Stomach smooth muscle (tissue), 2 donors: ENCODE results near the gene TMEM184B.
"Not testable (repeated sequence)": the region's sequence is repeated elsewhere in the genome, so short reads cannot be mapped to it uniquely, and the experiment has no call there.

ENCODE experiments used
- H3K27ac ChIP-seq: one replicate; pipeline ENCODE4 v1.7.0; 2013; ENCODE audit warnings: mild to moderate bottlenecking, low read length, inconsistent platforms
- H3K27me3 ChIP-seq, 2 donors: one replicate each; pipeline ENCODE4 v1.7.0; 2013; ENCODE audit warnings: low read length in 2 of 2; ENCODE audit not compliant: insufficient read depth in 2 of 2, control insufficient read depth in 1 of 2
- H3K36me3 ChIP-seq, 2 donors: one replicate each; pipeline ENCODE4 v1.7.0; 2013; ENCODE audit warnings: low read length in 2 of 2; ENCODE audit not compliant: control insufficient read depth in 2 of 2, insufficient read depth in 2 of 2
- H3K4me1 ChIP-seq: one replicate; pipeline ENCODE4 v1.7.0; 2013; ENCODE audit warnings: low read length; ENCODE audit not compliant: control insufficient read depth, insufficient read depth
- H3K4me3 ChIP-seq, 2 donors: one replicate each; pipeline ENCODE4 v1.7.0; 2013; ENCODE audit warnings: low read length in 2 of 2
- H3K9ac ChIP-seq, 2 donors: one replicate each; pipeline ENCODE4 v1.7.0; 2013; ENCODE audit warnings: low read length in 2 of 2, mild to moderate bottlenecking in 1 of 2
- H3K9me3 ChIP-seq, 2 donors: one replicate each; pipeline ENCODE4 v1.7.0; 2013; ENCODE audit warnings: low read length in 2 of 2; ENCODE audit not compliant: control insufficient read depth in 2 of 2
- donor health status: healthy.
- donor health status: Pancreatic carcinoma.

Gene TMEM184B

DNA sequence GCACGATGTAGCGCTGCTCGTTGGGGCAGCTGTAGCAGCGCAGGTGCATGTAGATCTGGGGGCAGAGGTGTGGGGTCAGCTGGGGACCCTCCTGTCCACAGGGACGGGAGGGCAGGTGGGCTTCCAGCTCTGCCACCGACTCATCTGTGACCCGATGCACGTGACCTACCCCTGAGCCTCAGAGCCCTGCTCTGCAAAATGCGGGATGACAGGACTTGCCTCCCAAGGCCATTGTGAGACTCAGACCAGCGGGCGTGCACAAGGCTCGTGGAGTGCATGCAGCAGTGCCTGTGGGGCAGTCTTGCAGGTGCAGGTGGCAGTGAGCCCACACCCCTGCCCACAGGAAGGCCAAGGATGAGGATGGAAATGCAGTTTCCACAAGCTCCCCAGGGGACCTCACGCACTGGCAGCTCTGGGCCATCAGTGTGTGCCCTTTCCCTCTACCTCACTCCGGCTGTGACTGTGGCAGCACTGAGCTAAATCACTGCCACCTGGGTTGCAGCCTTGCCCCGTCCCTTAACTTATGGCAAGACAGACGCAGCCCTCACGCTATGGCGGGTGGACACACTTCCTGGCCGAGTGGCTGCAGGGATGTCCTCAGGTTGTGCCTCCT, 26.7 kb downstream of the TMEM184B start:
- H3K27me3 ChIP-seq = no peaks in the 10 kb centered on the region
- peaks cover 12 to 27% of the 10 kb centered on the region in 2 donors for H3K36me3 ChIP-seq
- H3K9me3 ChIP-seq = no peaks in the 10 kb centered on the region
- no peak overlapping the region for H3K4me3 ChIP-seq
- H3K9ac ChIP-seq = no peak overlapping the region
- H3K27ac ChIP-seq = no peak overlapping the region
- peaks cover 32% of the 10 kb centered on the region for H3K4me1 ChIP-seq

GRCh38 chr22:38244106-38244505, 28.7 kb downstream of the TMEM184B start:
- Histone ChIP-seq H3K4me1 (peaks cover 31% of the 10 kb centered on the region), H3K36me3 (peaks cover 12 to 27% of the 10 kb centered on the region in 2 donors), H3K9ac (no peak overlapping the region)

GRCh38 chr22:38243007-38243765, 29.6 kb downstream of the TMEM184B start:
- Histone ChIP-seq H3K4me1 (peaks cover 40% of the 10 kb centered on the region), H3K36me3 (peaks cover 12 to 27% of the 10 kb centered on the region in 2 donors)

More at GRCh38 chr22:38244106-38244505, 28.7 kb downstream of the TMEM184B start:
- Histone ChIP-seq H3K9me3 (no peaks in the 10 kb centered on the region), H3K27ac (no peak overlapping the region), H3K4me3 (no peak overlapping the region), H3K27me3 (no peaks in the 10 kb centered on the region)

DNA sequence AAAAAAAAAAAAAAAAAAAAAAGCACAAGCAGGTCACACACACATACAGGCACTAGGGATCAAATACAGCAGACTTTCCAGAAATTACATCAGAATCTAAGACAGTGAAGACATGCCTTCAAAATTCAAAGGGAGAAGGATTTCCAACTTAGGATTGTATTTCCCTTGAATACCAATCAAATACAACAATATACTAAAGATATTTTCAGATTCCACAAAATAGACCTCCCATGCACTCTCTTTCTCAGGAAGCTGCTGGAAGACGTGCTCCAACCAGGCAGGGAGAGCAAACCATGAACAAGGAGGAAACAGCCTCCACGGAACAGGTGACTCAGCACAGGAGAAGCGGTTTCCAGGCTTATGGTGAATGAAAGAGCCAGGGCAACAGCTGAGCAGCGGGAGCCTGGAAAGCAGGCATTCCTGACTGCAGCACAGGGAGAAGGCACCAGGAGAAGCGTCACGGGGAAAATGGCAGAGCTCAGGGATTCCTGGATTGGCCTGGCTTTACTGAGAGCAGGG, 32.0 kb downstream of the TMEM184B start:
- Histone ChIP-seq H3K36me3 (peaks cover 14 to 18% of the 10 kb centered on the region in 2 donors), H3K9ac (peak overlapping the region in 1 of 2 donors; percentile 10), H3K27ac (no peak overlapping the region), H3K4me3 (no peak overlapping the region), H3K4me1 (peaks cover 29% of the 10 kb centered on the region), H3K9me3 (no peaks in the 10 kb centered on the region), H3K27me3 (no peaks in the 10 kb centered on the region)

More at GRCh38 chr22:38243007-38243765, 29.6 kb downstream of the TMEM184B start:
- Histone ChIP-seq H3K27ac (no peak overlapping the region), H3K9ac (no peak overlapping the region), H3K9me3 (no peaks in the 10 kb centered on the region), H3K27me3 (no peaks in the 10 kb centered on the region), H3K4me3 (no peak overlapping the region)

- Histone ChIP-seq H3K36me3 (peaks cover 21 to 24% of the 10 kb centered on the region in 2 donors), H3K4me1 (peaks cover 29% of the 10 kb centered on the region), H3K4me3 (no peak overlapping the region), H3K27ac (peak overlapping the region; percentile 37), H3K9ac (no peak overlapping the region), H3K27me3 (no peaks in the 10 kb centered on the region), H3K9me3 (no peaks in the 10 kb centered on the region)
Measured at GRCh38 chr22:38239101-38239761, 33.6 kb downstream of the TMEM184B start.

DNA sequence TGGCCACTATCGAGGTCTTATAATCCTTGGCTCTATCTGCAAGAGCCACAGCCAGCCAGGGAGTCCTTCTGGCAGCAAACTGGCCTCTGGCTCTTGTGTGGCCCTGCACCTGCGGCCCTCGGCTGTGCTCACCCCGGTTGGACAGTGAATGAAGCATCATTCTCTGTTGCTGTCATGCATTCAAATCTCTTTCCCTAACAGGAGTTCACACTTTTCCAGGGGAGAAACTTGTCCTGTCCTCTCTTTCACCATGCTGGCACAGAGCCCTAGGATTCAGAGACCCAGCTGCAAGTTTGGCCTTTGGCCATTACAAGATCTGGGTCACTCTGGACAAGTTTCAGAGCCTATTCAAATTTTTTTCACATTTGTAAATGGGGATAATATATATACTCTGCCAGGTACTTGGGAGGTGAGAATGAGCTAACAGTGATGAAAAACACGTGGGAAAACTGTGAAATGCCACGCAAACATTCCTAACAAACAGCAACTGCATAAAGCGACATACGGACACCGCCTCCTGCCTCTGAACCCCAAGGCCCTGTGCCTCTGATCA, 34.2 kb downstream of the TMEM184B start:
- no peaks in the 10 kb centered on the region for H3K27me3 ChIP-seq
- no peak overlapping the region for H3K4me3 ChIP-seq
- H3K9ac ChIP-seq = no peak overlapping the region
- no peak overlapping the region for H3K27ac ChIP-seq
- H3K4me1 ChIP-seq = peaks cover 28% of the 10 kb centered on the region
- H3K36me3 ChIP-seq = peaks cover 18 to 22% of the 10 kb centered on the region in 2 donors
- H3K9me3 ChIP-seq = no peaks in the 10 kb centered on the region

DNA sequence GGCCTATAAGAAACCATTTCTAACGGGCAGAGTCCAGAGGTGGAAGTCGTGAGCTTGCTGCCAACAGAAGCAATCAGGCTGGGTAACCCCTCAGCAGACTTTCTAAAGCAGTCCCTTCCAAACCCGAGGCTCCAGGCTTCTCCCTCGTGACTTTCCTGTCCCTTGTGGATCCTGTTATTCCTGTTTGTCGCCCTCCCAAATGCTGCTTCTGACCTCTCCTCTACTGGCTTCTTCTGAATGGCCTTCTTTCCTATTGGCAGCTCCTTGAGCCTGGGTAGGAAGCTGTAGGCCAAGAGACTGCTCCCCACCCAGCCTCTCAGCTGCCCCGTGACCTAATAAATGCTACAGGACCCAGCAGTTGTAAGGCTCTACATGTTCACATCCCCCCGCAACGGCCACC, 36.0 kb downstream of the TMEM184B start:
- no peaks in the 10 kb centered on the region for H3K27me3 ChIP-seq
- H3K9ac ChIP-seq = no peak overlapping the region
- no peaks in the 10 kb centered on the region for H3K9me3 ChIP-seq
- no peak overlapping the region for H3K4me3 ChIP-seq
- H3K4me1 ChIP-seq = peaks cover 22% of the 10 kb centered on the region
- no peak overlapping the region for H3K27ac ChIP-seq
- peaks cover 25 to 35% of the 10 kb centered on the region in 2 donors for H3K36me3 ChIP-seq

- H3K9me3 ChIP-seq = no peaks in the 10 kb centered on the region
- peaks cover 28% of the 10 kb centered on the region for H3K4me1 ChIP-seq
- no peak overlapping the region for H3K27ac ChIP-seq
- H3K27me3 ChIP-seq = no peaks in the 10 kb centered on the region
- peaks cover 36 to 49% of the 10 kb centered on the region in 2 donors for H3K36me3 ChIP-seq
- H3K9ac ChIP-seq = no peak overlapping the region
- H3K4me3 ChIP-seq = no peak overlapping the region
Measured at GRCh38 chr22:38235240-38235850, 37.5 kb downstream of the TMEM184B start.

GRCh38 chr22:38233856-38234255, 39.0 kb downstream of the TMEM184B start:
- H3K27me3 ChIP-seq, H3K9ac ChIP-seq, H3K4me3 ChIP-seq, H3K27ac ChIP-seq, H3K9me3 ChIP-seq: not testable (repeated sequence)
- peaks cover 25% of the 10 kb centered on the region for H3K4me1 ChIP-seq
- peaks cover 38 to 51% of the 10 kb centered on the region in 2 donors for H3K36me3 ChIP-seq

- Histone ChIP-seq H3K36me3 (peaks cover 38 to 51% of the 10 kb centered on the region in 2 donors), H3K4me1 (peaks cover 25% of the 10 kb centered on the region), H3K4me3 (no peak overlapping the region), H3K27ac (no peak overlapping the region), H3K27me3 (no peaks in the 10 kb centered on the region), H3K9me3 (no peaks in the 10 kb centered on the region), H3K9ac (no peak overlapping the region)
Measured at GRCh38 chr22:38233427-38233826, 39.4 kb downstream of the TMEM184B start.
